ENCODE data around the gene RASA2.

GRCh38 chr3:141457624-141458236, 29.1 kb upstream of the RASA2 start:
- no peak for TF ChIP-seq CTCF (IDR thresholded peaks at IDR 0.05)
- no peak for TF ChIP-seq POLR2A (IDR thresholded peaks at IDR 0.05)
